ENCODE results near the gene ZBTB12.

GRCh38 chr6:31896856-31897611 lies 4.9 kb downstream of the ZBTB12 start:
- no peak for TF ChIP-seq POLR2A (IDR thresholded peaks at IDR 0.05)
- TF ChIP-seq CTCF (IDR thresholded peaks at IDR 0.05): no peak

Measured in esophagus squamous epithelium (tissue), 4 donors.